Activated T-cell treated with anti-CD3 and anti-CD28 coated beads, Interleukin-2, amount 50 U/mL, for 4 hours (primary cell): ENCODE data around the gene TIAM2. TPM values are rescaled to one million over a fixed set of nuclear protein-coding genes. Genes with fewer than 3 reads are reported as not detected.

ENCODE experiments used
- ATAC-seq, 2 donors: fragments of 200-7000 bp; cut with Tn5 transposase; one replicate each; pipeline ENCODE4 v1.10.0; 2021
- DNase-seq: peaks from one replicate; pipeline ENCODE4 v3.0.0-alpha.2; 2020
- H3K27me3 Mint-ChIP-seq: one replicate; pipeline ENCODE4 v1.8.0; 2021; ENCODE audit warnings: low read depth, mixed read lengths
- H3K36me3 Mint-ChIP-seq: one replicate; pipeline ENCODE4 v1.8.0; 2022; ENCODE audit warnings: mixed read lengths; ENCODE audit not compliant: insufficient read depth
- H3K4me1 Mint-ChIP-seq: one replicate; pipeline ENCODE4 v1.8.0; 2021; ENCODE audit warnings: low read depth, mixed read lengths
- H3K4me3 Mint-ChIP-seq: one replicate; pipeline ENCODE4 v1.8.0; 2021; ENCODE audit warnings: mild to moderate bottlenecking, moderate library complexity, mixed read lengths
- H3K9me3 Mint-ChIP-seq: one replicate; pipeline ENCODE4 v1.8.0; 2021; ENCODE audit warnings: mixed read lengths
- total RNA-seq, 3 donors: library from RNA; stranded (reverse); gene quantifications; one replicate each; pipeline ENCODE4 v1.2.1, GENCODE V29; 2021

Gene TIAM2
- total RNA-seq, 3 donors from 2014 or later, result 11.0 to 18.5 (median 12.2) TPM

DNA sequence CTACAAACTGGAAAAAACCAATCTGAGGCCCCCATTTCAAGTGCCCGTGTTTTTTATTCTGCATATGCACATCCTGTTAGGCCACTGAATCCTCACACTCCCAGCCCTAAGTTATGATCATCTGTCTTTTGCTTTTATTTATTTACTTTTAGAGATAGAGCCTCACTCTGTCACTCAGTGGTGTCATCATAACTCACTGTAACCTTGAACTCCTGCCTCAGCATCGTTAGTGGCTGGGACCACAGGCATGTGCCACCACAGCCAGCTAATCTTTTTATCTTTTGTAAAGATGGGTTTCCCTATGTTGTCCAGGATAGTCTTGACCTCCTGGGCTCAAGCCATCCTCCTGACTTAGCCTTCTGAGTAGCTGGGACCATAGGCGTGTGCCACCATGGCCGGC, 239.1 kb downstream of the TIAM2 start:
- Mint-ChIP-seq H3K9me3 (peaks cover 3% of the 10 kb centered on the region), H3K4me3 (no peak overlapping the region), H3K4me1 (no peaks in the 10 kb centered on the region), H3K27me3 (no peaks in the 10 kb centered on the region), H3K36me3 (peaks cover 3% of the 10 kb centered on the region)
- no peak for ATAC-seq
- DNase-seq, result no peak

DNA sequence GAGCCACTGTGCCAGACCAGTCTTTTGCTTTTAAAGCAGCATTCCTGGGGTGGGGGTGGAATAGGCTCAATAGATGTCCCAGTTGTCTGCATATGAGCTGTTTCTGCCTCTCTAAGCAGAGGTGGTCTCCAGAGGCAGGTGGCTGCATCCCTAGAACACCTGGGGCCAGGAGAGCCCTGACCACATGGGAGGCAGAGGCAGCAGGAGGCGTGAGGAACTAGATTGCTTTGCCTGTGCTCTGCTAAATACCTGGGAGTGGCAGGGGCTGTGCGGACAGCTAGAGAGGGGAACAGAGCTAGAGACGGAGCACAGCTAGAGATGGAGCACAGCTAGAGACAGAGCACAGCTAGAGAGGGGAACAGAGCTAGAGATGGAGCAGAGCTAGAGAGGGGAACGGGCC, 239.6 kb downstream of the TIAM2 start:
- Mint-ChIP-seq H3K27me3 (no peaks in the 10 kb centered on the region), H3K36me3 (peaks cover 3% of the 10 kb centered on the region), H3K9me3 (peaks cover 3% of the 10 kb centered on the region), H3K4me3 (no peak overlapping the region), H3K4me1 (no peaks in the 10 kb centered on the region)
- ATAC-seq (no peak), DNase-seq (no peak)

DNA sequence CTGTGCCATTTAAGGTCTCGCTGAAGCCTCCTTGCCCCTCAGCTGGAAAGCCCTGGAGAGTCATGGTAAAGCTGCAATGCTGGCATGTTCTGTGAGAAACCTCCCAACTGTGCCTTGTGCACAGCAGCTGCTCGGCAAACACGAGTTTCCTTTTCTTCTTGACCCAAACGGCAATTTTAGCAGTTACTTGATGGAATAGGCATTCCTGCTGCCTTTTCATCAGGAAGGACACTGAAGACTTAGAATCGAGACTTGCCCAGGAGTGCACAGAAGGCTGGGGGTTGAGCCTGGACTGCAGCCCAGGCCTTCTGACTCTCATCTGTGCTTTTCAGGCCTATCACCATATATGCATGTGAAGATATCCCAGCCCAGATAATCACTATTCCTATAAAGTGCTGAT, 240.0 kb downstream of the TIAM2 start:
- no peaks in the 10 kb centered on the region for H3K4me1 Mint-ChIP-seq

DNA sequence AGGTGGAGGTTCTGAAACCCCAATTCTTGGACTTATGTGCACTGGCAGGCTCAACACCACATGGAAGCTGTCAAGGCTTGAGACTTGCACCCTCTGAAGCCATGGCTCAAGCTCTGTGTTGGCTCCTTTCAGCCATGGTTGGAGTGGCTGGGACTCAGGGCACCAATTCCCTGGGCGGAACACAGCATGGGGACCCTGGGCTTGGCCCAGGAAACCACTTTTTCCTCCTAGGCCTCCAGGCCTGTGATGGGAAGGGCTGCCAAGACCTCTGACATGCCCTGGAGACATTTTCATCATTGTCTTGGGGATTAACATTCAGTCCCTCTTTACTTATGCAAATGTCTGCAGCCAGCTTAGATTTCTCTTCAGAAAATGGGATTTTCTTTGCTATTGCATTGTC, 242.5 kb downstream of the TIAM2 start:
- DNase-seq (no peak), ATAC-seq (no peak)
- Mint-ChIP-seq H3K36me3 (peaks cover 3% of the 10 kb centered on the region), H3K4me1 (no peaks in the 10 kb centered on the region), H3K4me3 (no peak overlapping the region), H3K27me3 (no peaks in the 10 kb centered on the region), H3K9me3 (peaks cover 3% of the 10 kb centered on the region)

More for the DNA sequence above, 240.0 kb downstream of the TIAM2 start:
- Mint-ChIP-seq H3K4me3 (no peak overlapping the region), H3K9me3 (peaks cover 3% of the 10 kb centered on the region), H3K27me3 (no peaks in the 10 kb centered on the region), H3K36me3 (peaks cover 3% of the 10 kb centered on the region)
- DNase-seq, result no peak
- ATAC-seq, result no peak

DNA sequence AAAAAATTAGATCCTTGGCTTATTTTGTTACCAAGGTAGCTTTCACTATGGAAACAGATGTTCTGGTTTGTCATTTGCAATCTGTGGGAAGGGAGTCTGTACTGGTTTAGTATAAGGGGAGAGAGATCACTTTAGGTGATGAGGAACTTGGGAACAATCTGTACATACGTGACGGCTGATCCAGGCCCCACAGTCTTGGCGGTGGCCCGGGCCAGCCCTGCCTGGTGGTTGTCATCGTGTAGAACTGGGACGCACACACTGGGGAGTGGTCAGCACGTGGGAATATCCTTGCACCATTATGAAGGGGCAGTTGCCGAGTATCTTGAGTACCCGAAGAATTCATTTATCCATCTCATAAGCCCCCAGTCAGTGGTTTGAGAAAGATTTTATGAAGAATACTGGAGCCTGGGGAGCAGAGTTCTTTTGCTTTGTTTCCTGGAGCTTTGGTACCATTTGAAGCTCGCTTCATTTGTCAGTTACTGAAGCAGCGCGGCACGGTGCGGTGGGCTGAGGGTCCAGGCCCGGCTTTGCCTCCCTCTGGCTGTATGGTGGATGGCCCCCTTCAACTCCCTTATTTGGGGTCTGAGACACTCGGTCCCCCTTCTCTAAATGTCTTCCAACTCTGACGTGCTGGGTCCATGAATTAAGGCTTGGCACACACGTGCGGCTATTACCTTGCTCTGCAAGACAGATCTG, 245.9 kb downstream of the TIAM2 start:
- ATAC-seq (no peak), DNase-seq (no peak)
- peaks cover 3% of the 10 kb centered on the region for H3K36me3 Mint-ChIP-seq
- no peaks in the 10 kb centered on the region for H3K27me3 Mint-ChIP-seq
- no peak overlapping the region for H3K4me3 Mint-ChIP-seq
- H3K4me1 Mint-ChIP-seq, result no peaks in the 10 kb centered on the region
- H3K9me3 Mint-ChIP-seq, result peaks cover 3% of the 10 kb centered on the region

DNA sequence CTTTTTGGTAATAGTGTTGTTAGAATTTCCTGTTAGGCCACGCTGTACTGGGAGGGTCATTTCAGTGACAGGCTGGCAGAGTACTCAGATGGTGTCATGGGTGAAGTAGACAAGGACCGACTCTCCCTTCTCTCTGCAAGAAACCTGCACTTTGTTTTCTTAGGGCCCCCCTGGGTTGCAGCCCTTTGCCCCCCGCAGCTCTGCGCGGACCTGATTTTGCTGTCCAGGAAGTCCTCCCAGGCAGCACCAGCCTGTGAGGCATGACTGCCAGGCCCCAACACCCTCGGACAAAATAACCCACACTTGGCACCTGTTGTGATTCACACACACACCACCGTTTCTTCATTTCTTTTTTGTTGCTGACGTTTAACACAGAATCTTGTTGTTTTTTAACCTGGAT, 246.9 kb downstream of the TIAM2 start:
- no peak for ATAC-seq
- Mint-ChIP-seq H3K27me3 (no peaks in the 10 kb centered on the region), H3K9me3 (peaks cover 3% of the 10 kb centered on the region), H3K36me3 (peaks cover 3% of the 10 kb centered on the region), H3K4me1 (no peaks in the 10 kb centered on the region), H3K4me3 (no peak overlapping the region)
- DNase-seq, result no peak

DNA sequence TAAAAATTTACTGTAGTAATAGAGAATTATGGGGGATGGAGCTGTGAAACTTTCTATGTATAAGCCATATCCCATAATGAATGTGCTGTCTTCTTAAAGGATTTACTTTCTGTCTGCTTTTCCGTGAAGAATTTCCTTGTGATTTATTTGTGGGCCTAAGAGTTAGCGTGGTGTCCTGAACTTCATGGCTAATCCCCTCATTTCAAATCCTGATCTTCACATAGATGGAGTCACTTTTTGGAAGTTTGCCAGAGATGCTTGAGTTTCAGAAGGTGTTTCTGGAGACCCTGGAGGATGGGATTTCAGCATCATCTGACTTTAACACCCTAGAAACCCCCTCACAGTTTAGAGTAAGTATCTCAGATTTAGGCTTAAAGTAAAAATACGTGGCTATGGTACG, 249.3 kb downstream of the TIAM2 start:
- Mint-ChIP-seq H3K4me3 (no peak overlapping the region), H3K9me3 (no peaks in the 10 kb centered on the region), H3K36me3 (peaks cover 3% of the 10 kb centered on the region), H3K4me1 (peaks cover 2% of the 10 kb centered on the region), H3K27me3 (no peaks in the 10 kb centered on the region)
- no peak for ATAC-seq
- DNase-seq, result no peak

DNA sequence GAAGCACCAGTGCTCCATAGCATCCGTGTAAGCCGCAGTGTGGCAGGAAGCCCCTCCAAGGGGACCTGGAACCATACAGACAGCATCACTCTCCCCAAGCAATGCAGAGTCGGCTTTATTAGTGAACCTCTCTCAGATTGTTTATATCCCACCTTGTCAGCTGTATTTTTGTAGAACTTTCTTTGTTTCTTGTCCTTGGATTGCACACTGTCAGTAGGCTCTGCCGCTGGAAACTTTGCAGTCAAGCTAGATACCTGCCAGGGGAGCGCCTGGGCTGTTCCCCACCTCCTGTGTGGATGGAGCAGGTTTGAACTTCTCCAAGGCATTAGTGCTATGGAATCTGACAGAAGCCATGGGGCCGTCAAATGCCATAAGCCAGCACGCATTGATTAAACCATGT, 250.1 kb downstream of the TIAM2 start:
- H3K4me3 Mint-ChIP-seq, result no peak overlapping the region
- H3K9me3 Mint-ChIP-seq, result no peaks in the 10 kb centered on the region
- peaks cover 2% of the 10 kb centered on the region for H3K4me1 Mint-ChIP-seq
- no peak for DNase-seq
- H3K27me3 Mint-ChIP-seq, result no peaks in the 10 kb centered on the region
- no peak for ATAC-seq
- H3K36me3 Mint-ChIP-seq, result peaks cover 9% of the 10 kb centered on the region

DNA sequence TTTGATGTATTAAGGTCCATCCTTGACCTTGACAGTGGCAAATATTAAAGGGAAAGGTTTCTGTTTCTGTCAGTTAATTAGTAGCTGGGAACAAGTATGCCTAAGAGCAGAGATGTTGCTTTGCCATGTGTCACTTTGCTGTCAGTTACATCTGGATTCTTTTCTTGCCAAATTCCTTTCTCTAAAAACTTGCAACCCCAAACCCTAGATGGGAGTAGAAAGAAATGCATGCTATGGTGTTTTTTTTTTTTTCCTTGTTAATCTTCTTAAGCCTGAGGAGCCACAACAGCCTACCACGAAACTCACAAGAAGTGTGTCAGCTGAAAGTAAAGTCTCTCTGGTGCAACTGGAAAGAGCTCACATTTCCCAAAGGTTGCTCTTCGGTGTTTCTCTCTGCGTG, 250.7 kb downstream of the TIAM2 start:
- DNase-seq, result no peak
- no peak overlapping the region for H3K4me3 Mint-ChIP-seq
- no peak for ATAC-seq
- no peaks in the 10 kb centered on the region for H3K27me3 Mint-ChIP-seq
- peaks cover 9% of the 10 kb centered on the region for H3K36me3 Mint-ChIP-seq
- peaks cover 2% of the 10 kb centered on the region for H3K4me1 Mint-ChIP-seq
- H3K9me3 Mint-ChIP-seq, result no peaks in the 10 kb centered on the region

DNA sequence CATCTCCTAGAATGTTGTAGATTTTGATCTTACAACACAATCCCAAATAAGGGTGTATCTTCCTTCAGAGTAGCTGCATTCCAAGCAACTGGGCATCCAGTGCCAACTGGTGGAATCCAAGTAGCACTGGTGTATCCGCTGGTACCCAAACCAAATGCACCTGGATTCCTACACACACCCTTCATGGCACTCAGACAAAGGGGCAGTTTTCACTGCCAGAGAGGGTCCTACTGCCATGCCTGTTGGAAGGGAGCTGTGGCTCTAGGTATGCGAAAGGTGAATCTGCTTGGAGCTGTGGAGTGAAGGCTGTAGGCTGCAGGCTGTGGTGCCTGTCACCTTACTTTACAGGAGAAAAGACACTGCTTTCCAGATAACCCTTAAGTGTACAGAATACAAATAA, 251.7 kb downstream of the TIAM2 start:
- DNase-seq (no peak), ATAC-seq (no peak)
- no peaks in the 10 kb centered on the region for H3K9me3 Mint-ChIP-seq
- H3K36me3 Mint-ChIP-seq, result peaks cover 12% of the 10 kb centered on the region
- H3K27me3 Mint-ChIP-seq, result no peaks in the 10 kb centered on the region
- H3K4me1 Mint-ChIP-seq, result peaks cover 2% of the 10 kb centered on the region
- no peak overlapping the region for H3K4me3 Mint-ChIP-seq

DNA sequence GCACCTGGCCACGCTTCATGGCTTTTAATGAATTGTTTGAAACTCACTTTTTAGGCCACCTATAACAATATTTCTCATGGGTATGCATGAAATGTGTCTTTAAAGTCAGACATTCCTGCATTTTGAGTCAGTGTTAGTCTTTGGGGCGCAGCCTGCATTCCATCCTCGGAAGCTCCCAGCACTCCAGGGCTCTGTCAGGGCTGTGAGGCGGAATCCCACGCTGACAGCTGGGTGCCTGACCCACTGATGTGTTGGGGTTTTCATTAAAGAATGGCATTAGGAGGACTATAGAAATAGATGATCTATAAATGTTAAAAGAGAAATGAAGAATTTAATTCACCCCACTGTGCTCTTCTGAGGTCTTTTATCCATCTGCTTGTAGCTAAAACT, 252.5 kb downstream of the TIAM2 start:
- H3K36me3 Mint-ChIP-seq, result peaks cover 12% of the 10 kb centered on the region

DNA sequence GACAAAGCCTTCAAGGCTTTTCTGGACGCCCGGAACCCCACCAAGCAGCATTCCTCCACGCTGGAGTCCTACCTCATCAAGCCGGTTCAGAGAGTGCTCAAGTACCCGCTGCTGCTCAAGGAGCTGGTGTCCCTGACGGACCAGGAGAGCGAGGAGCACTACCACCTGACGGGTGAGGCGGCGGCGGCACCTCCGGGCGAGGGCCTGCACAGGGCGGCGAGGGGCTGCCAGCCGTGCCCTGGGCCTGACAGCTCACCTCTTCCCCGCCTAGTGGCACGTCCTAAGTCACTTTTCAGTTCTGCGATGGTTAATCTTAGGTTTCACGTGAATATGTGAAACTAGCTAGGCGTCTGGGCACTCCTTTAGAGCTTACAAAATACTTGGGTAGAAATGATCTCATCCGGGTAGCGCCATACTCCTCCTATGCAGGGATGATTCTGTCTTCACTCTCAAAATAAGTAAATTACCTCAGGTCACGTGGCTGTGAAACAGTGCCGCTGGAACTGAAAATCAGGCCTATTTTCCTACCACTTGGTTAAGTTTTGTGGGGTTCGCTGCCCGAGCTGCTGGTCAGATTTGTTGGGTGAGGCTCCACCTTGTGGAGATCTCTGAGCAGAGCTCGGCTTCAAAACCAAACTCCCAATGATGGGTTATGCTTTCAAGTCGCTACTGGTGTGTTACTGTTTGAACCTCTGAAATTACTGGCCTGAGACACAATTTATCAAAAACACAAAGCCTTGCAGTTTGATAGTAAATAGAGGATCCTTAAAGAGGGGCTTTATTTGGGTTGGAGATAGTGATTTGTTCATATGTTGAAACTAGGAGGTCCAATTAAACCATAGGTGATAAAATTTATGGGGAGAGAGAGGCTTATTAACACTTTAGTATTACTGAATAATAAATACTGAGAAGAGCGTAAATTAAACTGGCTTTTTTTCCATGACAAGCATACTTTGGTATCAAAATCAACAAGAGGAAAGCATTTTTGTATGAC, 253.2 kb downstream of the TIAM2 start:
- peaks cover 2% of the 10 kb centered on the region for H3K4me1 Mint-ChIP-seq
- ATAC-seq (peak; percentile 35 to 36), DNase-seq (no peak)
- H3K36me3 Mint-ChIP-seq, result peaks cover 12% of the 10 kb centered on the region
- H3K27me3 Mint-ChIP-seq, result no peaks in the 10 kb centered on the region
- H3K9me3 Mint-ChIP-seq, result no peaks in the 10 kb centered on the region
- no peak overlapping the region for H3K4me3 Mint-ChIP-seq

More for the DNA sequence above, 252.5 kb downstream of the TIAM2 start:
- Mint-ChIP-seq H3K4me1 (peaks cover 2% of the 10 kb centered on the region), H3K9me3 (no peaks in the 10 kb centered on the region), H3K4me3 (no peak overlapping the region), H3K27me3 (no peaks in the 10 kb centered on the region)
- DNase-seq, result no peak
- no peak for ATAC-seq

DNA sequence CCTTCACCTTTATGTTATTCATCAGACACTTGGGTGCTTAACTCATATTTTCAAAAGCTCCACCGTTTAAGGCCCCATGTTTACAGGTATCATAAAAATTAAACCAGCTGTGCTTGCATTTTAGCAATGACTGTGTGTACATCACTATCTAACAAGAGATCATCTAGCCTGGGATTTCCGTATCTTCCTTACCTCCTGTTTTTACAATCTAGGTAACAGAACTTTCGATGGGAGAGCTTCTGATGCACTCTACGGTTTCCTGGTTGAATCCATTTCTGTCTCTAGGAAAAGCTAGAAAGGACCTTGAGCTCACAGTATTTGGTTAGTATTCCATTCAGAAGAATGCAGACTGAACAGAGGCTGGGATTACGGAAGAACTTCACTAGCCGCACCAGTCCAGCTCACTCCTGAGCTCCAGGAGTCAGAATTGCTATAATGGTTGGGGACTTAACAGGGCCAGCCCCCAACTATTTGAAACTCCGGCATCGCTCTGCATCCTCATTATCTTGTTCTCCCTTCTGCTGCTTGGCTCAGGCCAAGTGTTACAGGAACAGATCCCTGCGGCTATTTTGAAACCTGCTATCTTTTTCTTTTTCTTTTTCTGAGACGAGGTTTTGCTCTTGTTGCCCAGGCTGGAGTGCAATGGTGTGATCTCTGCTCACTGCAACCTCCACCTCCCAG, 255.7 kb downstream of the TIAM2 start:
- DNase-seq (no peak), ATAC-seq (no peak)
- Mint-ChIP-seq H3K9me3 (no peaks in the 10 kb centered on the region), H3K4me1 (peaks cover 2% of the 10 kb centered on the region), H3K4me3 (no peak overlapping the region), H3K27me3 (no peaks in the 10 kb centered on the region), H3K36me3 (peaks cover 27% of the 10 kb centered on the region)

DNA sequence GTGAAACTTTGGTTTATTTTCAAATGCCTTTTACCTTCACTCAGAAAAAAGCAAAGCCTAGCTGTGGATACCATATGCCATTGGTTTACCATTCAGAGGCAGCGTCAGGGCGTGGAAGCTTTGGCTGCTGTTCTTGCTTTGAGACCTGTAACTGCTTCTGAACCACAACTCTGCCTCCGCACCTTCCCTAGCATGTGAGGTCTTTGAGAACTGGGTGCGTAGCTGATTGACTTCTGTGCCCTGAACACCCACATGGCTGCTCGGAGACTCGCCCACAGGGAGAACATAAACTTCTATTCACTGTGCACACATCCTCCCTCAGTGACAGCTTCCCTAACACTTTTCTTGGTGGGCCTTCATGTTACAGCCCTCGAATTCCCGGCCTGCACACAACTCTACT, 257.5 kb downstream of the TIAM2 start:
- H3K4me3 Mint-ChIP-seq, result no peak overlapping the region
- no peak for DNase-seq

More for the DNA sequence above, 257.5 kb downstream of the TIAM2 start:
- peaks cover 35% of the 10 kb centered on the region for H3K36me3 Mint-ChIP-seq
- H3K4me1 Mint-ChIP-seq, result peaks cover 2% of the 10 kb centered on the region
- no peaks in the 10 kb centered on the region for H3K9me3 Mint-ChIP-seq
- ATAC-seq, result no peak
- H3K27me3 Mint-ChIP-seq, result no peaks in the 10 kb centered on the region
